ENCODE data around the gene SORCS2.

SORCS2 gene

GRCh38 chr4:7224878-7225533, 32.7 kb downstream of the SORCS2 start:
- DNase-seq, result no peak

- DNase-seq, result no peak
These were observed 34.1 kb downstream of the SORCS2 start for GRCh38 chr4:7226439-7226838.

- DNase-seq, result no peak
These were observed 34.7 kb downstream of the SORCS2 start for GRCh38 chr4:7227008-7227407.

- DNase-seq, result no peak
These were observed 36.4 kb downstream of the SORCS2 start for GRCh38 chr4:7228734-7229133.

- DNase-seq, result no peak
These were observed 39.8 kb downstream of the SORCS2 start for GRCh38 chr4:7232061-7232650.

GRCh38 chr4:7233006-7233580, 40.8 kb downstream of the SORCS2 start:
- DNase-seq, result no peak

- no peak for DNase-seq
These were observed 41.3 kb downstream of the SORCS2 start for GRCh38 chr4:7233601-7234000.

GRCh38 chr4:7234355-7235029, 42.2 kb downstream of the SORCS2 start:
- no peak for DNase-seq

GRCh38 chr4:7235030-7235380, 42.7 kb downstream of the SORCS2 start:
- DNase-seq, result no peak

GRCh38 chr4:7236847-7237246, 44.5 kb downstream of the SORCS2 start:
- DNase-seq, result no peak

GRCh38 chr4:7237873-7238272, 45.5 kb downstream of the SORCS2 start:
- DNase-seq, result no peak

GRCh38 chr4:7238300-7238960, 46.1 kb downstream of the SORCS2 start:
- no peak for DNase-seq

GRCh38 chr4:7239101-7239820, 46.9 kb downstream of the SORCS2 start:
- DNase-seq, result no peak

GRCh38 chr4:7239844-7240243, 47.5 kb downstream of the SORCS2 start:
- DNase-seq, result no peak

- DNase-seq, result no peak
These were observed 48.0 kb downstream of the SORCS2 start for GRCh38 chr4:7240306-7240705.

GRCh38 chr4:7241597-7242125, 49.3 kb downstream of the SORCS2 start:
- no peak for DNase-seq

- DNase-seq, result no peak
These were observed 50.4 kb downstream of the SORCS2 start for GRCh38 chr4:7242766-7243165.

GRCh38 chr4:7243609-7244330, 51.4 kb downstream of the SORCS2 start:
- no peak for DNase-seq

- no peak for DNase-seq
These were observed 52.0 kb downstream of the SORCS2 start for GRCh38 chr4:7244331-7244665.

- DNase-seq, result no peak
These were observed 52.5 kb downstream of the SORCS2 start for GRCh38 chr4:7244751-7245320.

GRCh38 chr4:7247521-7247920, 55.2 kb downstream of the SORCS2 start:
- no peak for DNase-seq

- no peak for DNase-seq
These were observed 55.6 kb downstream of the SORCS2 start for GRCh38 chr4:7247946-7248345.

Data from left hindlimb (tissue), 1 donor.